ENCODE results near the gene GNAO1. TPM values are rescaled to one million over a fixed set of nuclear protein-coding genes. Genes with fewer than 3 reads are reported as not detected.

The GNAO1 gene
- total RNA-seq, 1 donor from 2014 or later = 2.0 TPM

GRCh38 chr16:56360117-56361008, 169.1 kb downstream of the GNAO1 start:
- Mint-ChIP-seq H3K9me3 (no peaks in the 10 kb centered on the region), H3K36me3 (ENCODE audit: low read depth) (peaks cover 18% of the 10 kb centered on the region), H3K27me3 (no peaks in the 10 kb centered on the region), H3K4me3 (no peak overlapping the region), H3K27ac (no peak overlapping the region), H3K4me1 (peaks cover 29% of the 10 kb centered on the region)
- intact Hi-C loops (cut with micrococcal nuclease) = no loop called here
- DNase-seq = no peak

GRCh38 chr16:56362057-56362655, 170.9 kb downstream of the GNAO1 start:
- Mint-ChIP-seq H3K36me3 (ENCODE audit: low read depth) (peaks cover 23% of the 10 kb centered on the region), H3K27me3 (no peaks in the 10 kb centered on the region), H3K4me1 (peaks cover 17% of the 10 kb centered on the region), H3K9me3 (no peaks in the 10 kb centered on the region), H3K27ac (no peak overlapping the region), H3K4me3 (no peak overlapping the region)
- DNase-seq = no peak
- intact Hi-C loops (cut with micrococcal nuclease) = no loop called here

GRCh38 chr16:56362706-56363105, 171.4 kb downstream of the GNAO1 start:
- H3K27me3 Mint-ChIP-seq = no peaks in the 10 kb centered on the region
- no peaks in the 10 kb centered on the region for H3K9me3 Mint-ChIP-seq
- no peak for DNase-seq
- H3K27ac Mint-ChIP-seq = no peak overlapping the region
- H3K4me1 Mint-ChIP-seq = peaks cover 13% of the 10 kb centered on the region
- H3K4me3 Mint-ChIP-seq = no peak overlapping the region
- intact Hi-C loops (cut with micrococcal nuclease) = no loop called here
- peaks cover 27% of the 10 kb centered on the region for H3K36me3 Mint-ChIP-seq (ENCODE audit: low read depth)

- intact Hi-C loops (cut with micrococcal nuclease) = no loop called here
- DNase-seq = no peak
- H3K4me3 Mint-ChIP-seq = no peak overlapping the region
- no peaks in the 10 kb centered on the region for H3K27me3 Mint-ChIP-seq
- no peaks in the 10 kb centered on the region for H3K9me3 Mint-ChIP-seq
- peaks cover 13% of the 10 kb centered on the region for H3K4me1 Mint-ChIP-seq
- peaks cover 29% of the 10 kb centered on the region for H3K36me3 Mint-ChIP-seq (ENCODE audit: low read depth)
- no peak overlapping the region for H3K27ac Mint-ChIP-seq
Measured at GRCh38 chr16:56363181-56363716, 172.0 kb downstream of the GNAO1 start.

- Mint-ChIP-seq H3K9me3 (no peaks in the 10 kb centered on the region), H3K4me3 (no peak overlapping the region), H3K27me3 (no peaks in the 10 kb centered on the region), H3K36me3 (ENCODE audit: low read depth) (peaks cover 34% of the 10 kb centered on the region), H3K27ac (no peak overlapping the region), H3K4me1 (peaks cover 7% of the 10 kb centered on the region)
- DNase-seq = no peak
- intact Hi-C loops (cut with micrococcal nuclease) = no loop called here
Measured at GRCh38 chr16:56363781-56364565, 172.7 kb downstream of the GNAO1 start.

GRCh38 chr16:56364865-56365264, 173.6 kb downstream of the GNAO1 start:
- H3K27me3 Mint-ChIP-seq = no peaks in the 10 kb centered on the region
- peaks cover 2% of the 10 kb centered on the region for H3K4me1 Mint-ChIP-seq
- intact Hi-C loops (cut with micrococcal nuclease) = no loop called here

GRCh38 chr16:56365552-56365951, 174.3 kb downstream of the GNAO1 start:
- Mint-ChIP-seq H3K4me3 (no peak overlapping the region), H3K36me3 (ENCODE audit: low read depth) (peaks cover 34% of the 10 kb centered on the region), H3K27me3 (no peaks in the 10 kb centered on the region), H3K27ac (no peak overlapping the region), H3K4me1 (no peaks in the 10 kb centered on the region), H3K9me3 (no peaks in the 10 kb centered on the region)
- no peak for DNase-seq
- intact Hi-C loops (cut with micrococcal nuclease) = no loop called here

More at GRCh38 chr16:56364865-56365264, 173.6 kb downstream of the GNAO1 start:
- Mint-ChIP-seq H3K36me3 (ENCODE audit: low read depth) (peaks cover 34% of the 10 kb centered on the region), H3K4me3 (no peak overlapping the region), H3K27ac (no peak overlapping the region), H3K9me3 (no peaks in the 10 kb centered on the region)
- no peak for DNase-seq

- intact Hi-C loops (cut with micrococcal nuclease) = no loop called here
- H3K27me3 Mint-ChIP-seq = no peaks in the 10 kb centered on the region
- H3K36me3 Mint-ChIP-seq (ENCODE audit: low read depth) = peaks cover 34% of the 10 kb centered on the region
- no peaks in the 10 kb centered on the region for H3K9me3 Mint-ChIP-seq
- H3K27ac Mint-ChIP-seq = no peak overlapping the region
- DNase-seq = no peak
- H3K4me1 Mint-ChIP-seq = peaks cover 1% of the 10 kb centered on the region
- H3K4me3 Mint-ChIP-seq = no peak overlapping the region
Measured at GRCh38 chr16:56366945-56367344, 175.7 kb downstream of the GNAO1 start.

GRCh38 chr16:56367764-56368163, 176.5 kb downstream of the GNAO1 start:
- intact Hi-C loops (cut with micrococcal nuclease) = no loop called here
- no peak overlapping the region for H3K27ac Mint-ChIP-seq

GRCh38 chr16:56368545-56368944, 177.3 kb downstream of the GNAO1 start:
- no peak for DNase-seq
- H3K27ac Mint-ChIP-seq = no peak overlapping the region

More at GRCh38 chr16:56367764-56368163, 176.5 kb downstream of the GNAO1 start:
- Mint-ChIP-seq H3K4me1 (peaks cover 10% of the 10 kb centered on the region), H3K9me3 (no peaks in the 10 kb centered on the region), H3K4me3 (no peak overlapping the region), H3K36me3 (ENCODE audit: low read depth) (peaks cover 33% of the 10 kb centered on the region), H3K27me3 (no peaks in the 10 kb centered on the region)
- no peak for DNase-seq

GRCh38 chr16:56369202-56369601, 177.9 kb downstream of the GNAO1 start:
- Mint-ChIP-seq H3K4me1 (peaks cover 10% of the 10 kb centered on the region), H3K27me3 (no peaks in the 10 kb centered on the region), H3K9me3 (no peaks in the 10 kb centered on the region), H3K27ac (no peak overlapping the region), H3K36me3 (ENCODE audit: low read depth) (peaks cover 28% of the 10 kb centered on the region), H3K4me3 (no peak overlapping the region)
- no peak for DNase-seq
- intact Hi-C loops (cut with micrococcal nuclease) = no loop called here

More at GRCh38 chr16:56368545-56368944, 177.3 kb downstream of the GNAO1 start:
- no peaks in the 10 kb centered on the region for H3K9me3 Mint-ChIP-seq
- H3K27me3 Mint-ChIP-seq = no peaks in the 10 kb centered on the region
- H3K36me3 Mint-ChIP-seq (ENCODE audit: low read depth) = peaks cover 30% of the 10 kb centered on the region
- H3K4me3 Mint-ChIP-seq = no peak overlapping the region
- intact Hi-C loops (cut with micrococcal nuclease) = no loop called here
- H3K4me1 Mint-ChIP-seq = peaks cover 10% of the 10 kb centered on the region

- Mint-ChIP-seq H3K4me1 (peaks cover 10% of the 10 kb centered on the region), H3K4me3 (no peak overlapping the region), H3K9me3 (no peaks in the 10 kb centered on the region), H3K27me3 (no peaks in the 10 kb centered on the region), H3K27ac (no peak overlapping the region), H3K36me3 (ENCODE audit: low read depth) (peaks cover 29% of the 10 kb centered on the region)
- no peak for DNase-seq
- intact Hi-C loops (cut with micrococcal nuclease) = no loop called here
Measured at GRCh38 chr16:56370185-56370874, 179.0 kb downstream of the GNAO1 start.
